D721Med (cell line): ENCODE results near the gene TC2N.

Experiments
- DNase-seq: peaks from one replicate; pipeline ENCODE4 v3.0.0; 2011; ENCODE audit warnings: low spot score; ENCODE audit not compliant: insufficient read length
- FAIRE-seq: peaks from 2 replicates; lab custom pipeline; 2011; peaks lifted over from hg19 to GRCh38; lab: Jason Lieb, UNC
- TF ChIP-seq, protein P1 (sequence below): IDR thresholded peaks from 2 replicates; pipeline ENCODE4 v1.5.1; 2012; ENCODE audit warnings: mild to moderate bottlenecking, control low read depth; ENCODE audit not compliant: insufficient read depth; ENCODE audit errors: missing control alignments

TC2N gene

DNA sequence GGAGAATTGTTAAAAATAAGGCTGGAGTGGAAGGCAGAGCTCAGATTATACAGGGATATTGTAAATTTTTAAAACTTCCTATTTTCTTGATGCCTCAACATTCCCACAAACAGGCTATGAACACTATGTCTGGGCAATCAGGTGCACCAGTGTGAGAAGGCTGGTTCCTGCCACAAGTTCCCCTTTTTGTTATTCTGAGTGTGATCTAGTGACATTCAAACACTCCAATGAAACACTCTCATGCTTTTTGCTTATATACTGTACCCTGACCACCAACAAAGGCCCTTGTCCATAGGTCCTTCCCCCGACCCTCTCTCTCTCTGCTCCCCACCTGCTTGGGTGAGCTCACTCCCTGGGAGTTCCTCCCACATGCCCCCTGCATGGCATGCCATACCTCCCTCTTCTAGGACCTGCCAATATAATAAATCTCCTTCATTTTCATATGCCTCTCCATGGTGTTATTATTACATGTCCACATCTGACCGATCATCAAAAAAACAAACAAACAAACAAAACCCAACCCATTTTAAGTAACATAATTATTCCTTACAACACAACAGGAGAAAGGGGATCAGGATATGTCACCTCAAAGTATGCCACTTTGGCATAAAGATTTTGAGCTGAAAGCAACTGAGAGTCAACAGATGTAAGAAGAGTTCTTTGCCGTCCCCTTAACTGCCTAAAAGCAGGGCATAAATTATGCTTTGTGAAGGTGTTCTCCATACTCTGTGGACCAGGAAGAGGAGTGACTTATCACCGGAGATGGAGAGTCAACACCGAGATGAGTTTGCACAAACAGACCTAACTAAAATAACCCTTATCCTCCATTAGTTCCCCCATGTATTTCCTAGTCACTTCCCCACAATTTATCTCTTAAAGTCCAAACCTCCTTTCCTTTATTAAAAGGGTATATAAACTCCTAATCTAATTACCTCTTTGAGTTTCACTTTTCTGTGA is 92.9 kb downstream of the TC2N start:
- TF ChIP-seq, protein P1, sequence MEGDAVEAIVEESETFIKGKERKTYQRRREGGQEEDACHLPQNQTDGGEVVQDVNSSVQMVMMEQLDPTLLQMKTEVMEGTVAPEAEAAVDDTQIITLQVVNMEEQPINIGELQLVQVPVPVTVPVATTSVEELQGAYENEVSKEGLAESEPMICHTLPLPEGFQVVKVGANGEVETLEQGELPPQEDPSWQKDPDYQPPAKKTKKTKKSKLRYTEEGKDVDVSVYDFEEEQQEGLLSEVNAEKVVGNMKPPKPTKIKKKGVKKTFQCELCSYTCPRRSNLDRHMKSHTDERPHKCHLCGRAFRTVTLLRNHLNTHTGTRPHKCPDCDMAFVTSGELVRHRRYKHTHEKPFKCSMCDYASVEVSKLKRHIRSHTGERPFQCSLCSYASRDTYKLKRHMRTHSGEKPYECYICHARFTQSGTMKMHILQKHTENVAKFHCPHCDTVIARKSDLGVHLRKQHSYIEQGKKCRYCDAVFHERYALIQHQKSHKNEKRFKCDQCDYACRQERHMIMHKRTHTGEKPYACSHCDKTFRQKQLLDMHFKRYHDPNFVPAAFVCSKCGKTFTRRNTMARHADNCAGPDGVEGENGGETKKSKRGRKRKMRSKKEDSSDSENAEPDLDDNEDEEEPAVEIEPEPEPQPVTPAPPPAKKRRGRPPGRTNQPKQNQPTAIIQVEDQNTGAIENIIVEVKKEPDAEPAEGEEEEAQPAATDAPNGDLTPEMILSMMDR = no peak
- FAIRE-seq (no peak), DNase-seq (no peak)

DNA sequence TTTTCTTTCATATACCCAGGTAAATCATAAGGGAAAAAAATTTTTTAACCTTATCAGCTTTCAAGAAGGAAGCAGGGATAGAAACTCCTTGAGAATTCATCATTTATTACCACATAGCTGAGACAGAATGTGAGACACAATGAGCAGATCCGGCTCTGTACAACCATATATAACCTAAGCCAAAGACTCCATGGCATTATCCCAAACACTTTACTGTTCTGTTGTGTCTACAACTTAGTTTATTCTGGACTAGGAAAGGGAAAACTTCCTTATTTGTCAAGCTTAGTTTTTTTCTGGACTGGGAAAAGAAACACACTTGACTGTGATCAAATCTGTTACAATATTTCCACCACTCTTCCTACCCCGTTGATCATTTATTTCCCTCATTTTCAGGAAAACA is 97.2 kb downstream of the TC2N start:
- FAIRE-seq (no peak), DNase-seq (no peak)
- TF ChIP-seq, protein P1 = no peak

DNA sequence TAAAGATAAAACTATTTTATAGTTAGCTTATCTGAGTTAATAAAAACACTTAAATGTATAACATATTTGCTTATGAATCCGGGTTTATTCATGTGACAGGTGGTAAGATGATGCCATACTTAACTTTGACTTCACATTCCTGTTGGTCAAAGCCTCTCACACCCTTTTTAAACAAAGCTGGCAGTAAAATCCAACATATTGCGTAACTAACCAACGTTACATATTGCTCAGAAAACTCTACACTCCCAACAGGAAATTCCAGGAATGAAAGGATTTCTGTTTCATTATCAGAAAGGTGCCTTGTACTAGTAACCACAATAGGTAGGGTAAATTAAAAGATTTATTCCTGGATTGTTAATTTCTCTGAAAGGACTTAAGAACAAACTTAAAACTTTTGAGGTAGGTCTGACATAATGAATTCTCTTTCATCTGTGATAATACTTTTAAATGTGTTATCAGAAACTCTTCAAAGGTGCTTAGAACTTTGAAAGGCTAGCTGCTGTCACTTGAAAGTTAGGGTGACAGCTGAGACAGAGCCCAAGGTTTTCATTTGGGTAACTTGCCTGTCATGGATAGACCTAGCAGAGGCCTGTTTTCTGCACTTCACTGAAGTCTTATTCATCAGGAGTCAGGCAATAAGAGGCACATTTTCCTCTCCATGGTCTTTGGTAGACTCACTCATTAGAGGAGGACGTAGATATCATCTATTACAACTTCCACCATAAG is 111.6 kb downstream of the TC2N start:
- no peak for DNase-seq
- TF ChIP-seq, protein P1 = no peak
- FAIRE-seq = no peak

DNA sequence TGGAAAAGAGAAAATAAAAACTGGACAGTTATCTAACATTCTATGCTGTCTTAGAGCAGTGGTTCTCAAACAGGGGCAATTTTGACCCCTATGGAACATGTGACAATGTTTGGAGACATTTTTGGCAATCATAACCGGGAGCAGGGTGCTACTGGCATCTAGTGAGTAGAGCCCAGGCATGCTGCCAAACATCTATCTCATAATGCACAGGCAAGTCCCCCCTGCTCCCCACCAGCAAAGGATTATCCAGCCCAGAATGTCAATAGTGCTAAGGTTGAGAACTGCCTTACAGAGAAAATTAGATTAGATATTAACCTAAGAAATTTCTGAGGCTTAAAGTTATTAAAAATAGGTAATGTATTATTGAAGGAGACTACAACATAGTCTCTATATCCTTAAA is 112.5 kb downstream of the TC2N start:
- FAIRE-seq (no peak), DNase-seq (no peak)
- TF ChIP-seq, protein P1 = no peak

DNA sequence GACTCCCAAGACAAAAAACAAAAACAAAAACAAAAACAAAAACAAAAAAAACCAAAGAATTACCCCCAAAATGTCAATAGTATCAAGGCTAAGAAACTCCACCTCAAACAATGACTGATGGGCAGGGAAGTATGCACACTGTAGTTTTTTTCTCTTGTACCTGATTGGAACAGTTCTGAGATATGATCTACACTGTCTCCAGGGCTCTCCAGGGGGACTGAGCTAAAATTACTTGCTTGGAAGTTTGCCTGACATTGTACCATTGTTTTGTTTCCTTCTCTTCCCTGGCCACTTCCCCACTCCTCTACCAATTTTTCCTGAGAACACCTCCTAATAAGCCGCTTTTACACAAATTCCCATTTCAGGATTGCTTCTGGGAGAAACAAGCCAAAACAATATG is 113.2 kb downstream of the TC2N start:
- TF ChIP-seq, protein P1 = no peak
- DNase-seq (no peak), FAIRE-seq (no peak)

DNA sequence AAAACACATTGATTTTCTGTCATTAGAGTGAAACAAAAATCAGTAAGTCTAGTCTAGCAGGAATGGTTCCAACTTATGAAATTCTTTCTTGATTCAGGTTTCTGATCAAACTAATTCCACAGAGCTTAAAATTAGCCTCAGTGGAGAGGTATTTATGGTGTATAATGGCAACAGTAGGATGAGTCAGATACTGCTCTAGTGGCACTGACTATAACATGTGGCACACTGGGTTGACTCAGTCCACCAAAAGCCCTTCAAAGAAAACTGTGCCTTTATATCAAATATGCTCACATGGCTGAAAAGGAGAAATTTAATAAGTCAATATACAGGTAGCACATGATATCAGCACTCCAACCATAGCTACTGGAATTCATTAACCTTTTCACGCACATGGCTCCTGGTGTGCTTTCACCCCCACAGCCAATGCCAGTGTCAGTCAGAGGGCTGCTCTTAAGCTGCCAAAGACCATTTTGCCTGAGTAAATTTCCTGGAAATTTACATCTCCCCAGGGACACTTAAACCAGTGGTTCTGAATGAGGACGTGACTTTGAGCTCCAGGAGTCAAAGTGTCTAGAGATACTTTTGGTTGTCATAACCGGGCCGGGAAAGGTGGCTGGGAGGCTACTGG is 113.7 kb downstream of the TC2N start:
- no peak for DNase-seq
- TF ChIP-seq, protein P1 = no peak
- FAIRE-seq = no peak
